Mucosa of descending colon (tissue), 3 donors: ENCODE data around the gene ZNF557. TPM values are rescaled to one million over a fixed set of nuclear protein-coding genes. Genes with fewer than 3 reads are reported as not detected.

ENCODE experiments used
- ATAC-seq: fragments of 200-7000 bp; cut with Tn5 transposase; one replicate; pipeline ENCODE4 v1.9.1; 2020; ENCODE audit warnings: mild to moderate bottlenecking, moderate library complexity
- DNase-seq, 3 donors: peaks; one replicate each; pipeline ENCODE4 v3.0.0-alpha.2; 2020
- H3K36me3 ChIP-seq: fragments of 200-600 bp; one replicate; pipeline ENCODE4 v1.8.0; 2021; ENCODE audit warnings: low read depth, mild to moderate bottlenecking
- H3K4me1 ChIP-seq: fragments of 200-600 bp; one replicate; pipeline ENCODE4 v1.8.0; 2021; ENCODE audit warnings: low read depth, mild to moderate bottlenecking
- H3K4me3 ChIP-seq: fragments of 200-600 bp; one replicate; pipeline ENCODE4 v1.8.0; 2021; ENCODE audit warnings: mild to moderate bottlenecking
- H3K9me3 ChIP-seq: fragments of 200-600 bp; one replicate; pipeline ENCODE4 v1.8.0; 2021; ENCODE audit warnings: mild to moderate bottlenecking
- CTCF ChIP-seq: fragments of 200-600 bp; IDR thresholded peaks from one replicate; pipeline ENCODE4 v1.8.0; 2022; ENCODE audit warnings: antibody characterized with exemption, mild to moderate bottlenecking
- intact Hi-C, 2 donors: fragments of 100-400 bp; cut with DNase I in 1 of 2; cut with micrococcal nuclease in 1 of 2; formaldehyde crosslinking; loops; one replicate each; pipeline versions ENCODE4 v1.11.0 to v1.11.1; 2022; cut with DNase I, micrococcal nuclease
- total RNA-seq, 3 donors: library from RNA; stranded (reverse); fragmentation: NEBNext Ultra II Directional in 2 of 3; extraction: Animal tissue kit (Norgen Biotek cat#: 25700) in 2 of 3; gene quantifications; one replicate each; pipeline versions ENCODE4 v1.2.1 to v1.2.4, GENCODE V29; 2021 to 2023
- donor health status: DM: no; HTN: no; CAD: no; lungs with moderate emphysema.
- donor health status: DM: no; HTN: no; CAD: no.
- donor health status: DM: no; HTN: yes; CAD: no.

ZNF557 gene
- total RNA-seq, 3 donors from 2014 or later: 8.5 to 10.3 (median 9.8) TPM

GRCh38 chr19:7083076-7083956 is 13.8 kb downstream of the ZNF557 start:
- intact Hi-C loops: no loop called here
- ATAC-seq: no peak
- DNase-seq: no peak
- Histone ChIP-seq H3K36me3 (peaks cover 55% of the 10 kb centered on the region), H3K4me3 (no peak overlapping the region), H3K4me1 (no peaks in the 10 kb centered on the region), H3K9me3 (peaks cover 99% of the 10 kb centered on the region)
- TF ChIP-seq CTCF: no peak

DNA sequence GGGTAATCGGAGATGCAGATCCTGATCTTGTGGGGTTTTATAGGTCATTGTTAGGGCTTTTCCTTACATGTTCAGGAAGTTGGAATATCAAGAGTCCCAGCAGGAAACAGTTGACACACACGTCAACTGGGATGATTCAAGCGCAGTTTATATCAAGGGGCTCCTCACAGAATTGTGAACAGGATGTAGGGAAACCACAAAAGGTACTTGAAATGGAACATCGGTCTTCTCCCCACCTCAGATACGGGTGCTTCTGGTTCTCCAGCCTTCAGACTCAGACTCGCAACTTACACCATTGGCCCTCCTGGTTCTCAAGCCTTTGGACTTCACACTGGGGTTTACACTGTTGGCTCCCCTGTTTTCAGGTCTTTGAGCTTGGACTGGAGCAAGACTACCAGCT is 19.5 kb downstream of the ZNF557 start:
- no peak for TF ChIP-seq CTCF
- ATAC-seq (no peak), DNase-seq (no peak)
- Histone ChIP-seq H3K4me1 (no peaks in the 10 kb centered on the region), H3K4me3 (no peak overlapping the region), H3K36me3 (peaks cover under 1% of the 10 kb centered on the region), H3K9me3 (peaks cover 78% of the 10 kb centered on the region)
- intact Hi-C loops: no loop called here

DNA sequence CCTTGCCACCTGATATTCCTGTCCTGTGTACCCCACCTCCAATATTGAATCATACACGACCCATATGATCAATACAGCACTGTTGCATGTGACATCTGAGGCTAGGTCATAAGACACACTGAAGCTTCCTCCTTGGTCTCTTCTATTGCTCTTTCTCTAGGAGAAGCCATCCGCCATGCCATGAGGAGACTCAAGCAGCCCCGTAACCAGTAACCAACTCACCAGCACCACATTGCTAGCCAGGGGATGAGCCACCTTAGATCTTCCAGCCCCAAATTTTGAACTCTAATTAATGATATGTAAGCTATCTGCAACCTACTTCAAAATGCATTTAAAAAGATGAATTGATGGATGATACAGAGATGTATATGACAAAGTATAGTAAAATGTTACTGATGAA is 28.6 kb downstream of the ZNF557 start:
- TF ChIP-seq CTCF: no peak
- DNase-seq (no peak), ATAC-seq (no peak)
- Histone ChIP-seq H3K36me3 (no peaks in the 10 kb centered on the region), H3K4me3 (no peak overlapping the region), H3K4me1 (peaks cover 8% of the 10 kb centered on the region), H3K9me3 (peaks cover 19% of the 10 kb centered on the region)
- intact Hi-C loops: no loop called here

DNA sequence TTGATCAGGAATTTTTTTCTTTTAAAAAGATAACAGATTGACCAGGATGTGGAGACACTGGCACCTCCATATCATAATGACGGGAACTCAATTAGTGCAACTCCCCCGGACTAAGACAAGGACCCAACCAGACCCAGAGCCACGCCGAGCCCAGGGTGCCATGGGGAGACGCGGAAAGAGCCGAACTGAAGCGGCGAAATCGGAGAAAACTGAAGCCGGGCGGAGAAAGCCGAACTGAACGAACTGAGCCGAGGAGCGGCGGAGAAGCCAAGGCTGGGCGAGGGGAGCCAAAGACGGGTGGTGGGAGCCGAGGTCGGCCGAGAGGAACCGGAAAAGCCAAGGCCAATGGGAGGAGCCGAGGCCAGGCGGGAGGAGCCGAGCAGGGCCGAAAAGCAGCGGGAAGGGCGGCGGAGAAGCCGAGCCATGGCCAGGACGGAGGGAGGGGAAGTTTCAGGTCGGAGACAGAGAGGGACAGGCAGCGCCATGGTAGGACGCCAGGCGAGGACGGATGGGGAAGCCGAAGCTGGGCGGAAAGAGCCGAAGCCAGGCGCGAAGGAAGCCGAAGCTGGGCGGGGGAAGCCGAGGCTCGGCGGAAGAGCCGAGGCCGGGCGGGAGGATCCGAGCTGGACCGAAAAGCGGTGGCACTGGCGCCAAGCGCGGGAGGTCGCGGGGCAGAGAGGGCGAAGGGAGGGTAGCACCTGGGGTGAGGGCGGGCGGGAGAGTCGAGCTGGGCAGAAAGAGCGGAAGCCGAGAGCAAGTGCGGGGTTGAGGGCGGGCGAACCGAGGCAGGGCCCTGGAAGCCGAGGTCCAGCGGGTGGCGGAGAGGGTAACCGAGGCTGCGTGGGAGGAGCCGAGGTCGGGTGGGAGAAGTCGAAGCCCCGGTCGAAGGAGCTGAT is 29.4 kb downstream of the ZNF557 start:
- intact Hi-C loops: no loop called here
- peak; percentile 98 for ATAC-seq
- Histone ChIP-seq H3K9me3 (peaks cover 12% of the 10 kb centered on the region), H3K4me3 (peak overlapping the region; percentile 43), H3K4me1 (peaks cover 8% of the 10 kb centered on the region), H3K36me3 (no peaks in the 10 kb centered on the region)
- DNase-seq: peak; percentile 92 to 97 (median 94)
- no peak for TF ChIP-seq CTCF

GRCh38 chr19:7099597-7099921 is 30.1 kb downstream of the ZNF557 start:
- H3K36me3 ChIP-seq: no peaks in the 10 kb centered on the region
- peak overlapping the region; percentile 43 for H3K4me3 ChIP-seq
- peaks cover 8% of the 10 kb centered on the region for H3K4me1 ChIP-seq
- DNase-seq (no peak), ATAC-seq (no peak)
- peaks cover 9% of the 10 kb centered on the region for H3K9me3 ChIP-seq
- no peak for TF ChIP-seq CTCF
- intact Hi-C loops: no loop called here
